Endothelial cell (in vitro differentiated cells): ENCODE data around the gene BLVRB. TPM values are rescaled to one million over a fixed set of nuclear protein-coding genes. Genes with fewer than 3 reads are reported as not detected.
A peak's percentile ranks its signal among the peaks of the same experiment; 100 is the strongest.

Source experiments
- DNase-seq: peaks from one replicate; pipeline ENCODE4 v3.0.0; 2021; ENCODE audit warnings: low spot score
- H3K27ac Mint-ChIP-seq: one replicate; pipeline ENCODE4 v1.8.0; 2021; ENCODE audit warnings: mixed read lengths, inconsistent platforms; ENCODE audit not compliant: unreplicated experiment
- H3K27me3 Mint-ChIP-seq: one replicate; pipeline ENCODE4 v1.8.0; 2021; ENCODE audit warnings: mild to moderate bottlenecking, moderate library complexity, mixed read lengths, inconsistent platforms; ENCODE audit not compliant: unreplicated experiment
- H3K36me3 Mint-ChIP-seq: one replicate; pipeline ENCODE4 v1.8.0; 2021; ENCODE audit warnings: mild to moderate bottlenecking, low read depth, mixed read lengths, inconsistent platforms; ENCODE audit not compliant: unreplicated experiment
- H3K4me1 Mint-ChIP-seq: one replicate; pipeline ENCODE4 v1.8.0; 2021; ENCODE audit warnings: mild to moderate bottlenecking, mixed read lengths, inconsistent platforms; ENCODE audit not compliant: unreplicated experiment
- H3K4me3 Mint-ChIP-seq: one replicate; pipeline ENCODE4 v1.8.0; 2021; ENCODE audit warnings: mild to moderate bottlenecking, mixed read lengths, inconsistent platforms; ENCODE audit not compliant: unreplicated experiment
- H3K9me3 Mint-ChIP-seq: one replicate; pipeline ENCODE4 v1.8.0; 2021; ENCODE audit warnings: mixed read lengths, inconsistent platforms; ENCODE audit not compliant: unreplicated experiment
- CTCF ChIP-seq: fragments of 200-600 bp; sonication (generic); IDR thresholded peaks from one replicate; pipeline ENCODE4 v1.5.0; 2021; ENCODE audit warnings: antibody characterized with exemption; ENCODE audit not compliant: unreplicated experiment
- total RNA-seq: library from RNA; stranded (reverse); fragmentation: NEBNext Ultra II Directional; extraction: Animal tissue kit (Norgen Biotek cat#: 25700); gene quantifications from one replicate; pipeline ENCODE4 v1.2.1, GENCODE V29; 2021; ENCODE audit not compliant: unreplicated experiment

BLVRB gene
- total RNA-seq, 1 donor from 2014 or later: 17.5 TPM

- H3K4me3 Mint-ChIP-seq: no peak overlapping the region
- peaks cover 12% of the 10 kb centered on the region for H3K27me3 Mint-ChIP-seq
- no peak overlapping the region for H3K27ac Mint-ChIP-seq
- H3K9me3 Mint-ChIP-seq: no peaks in the 10 kb centered on the region
- peaks cover 6% of the 10 kb centered on the region for H3K4me1 Mint-ChIP-seq
- TF ChIP-seq CTCF: no peak
- no peak for DNase-seq
- peaks cover 4% of the 10 kb centered on the region for H3K36me3 Mint-ChIP-seq
Measured at GRCh38 chr19:40471111-40471510, 5.6 kb upstream of the BLVRB start.

- Mint-ChIP-seq H3K27me3 (peaks cover 12% of the 10 kb centered on the region), H3K36me3 (peaks cover 4% of the 10 kb centered on the region), H3K4me3 (no peak overlapping the region), H3K27ac (no peak overlapping the region), H3K4me1 (peaks cover 10% of the 10 kb centered on the region), H3K9me3 (no peaks in the 10 kb centered on the region)
- no peak for TF ChIP-seq CTCF
- DNase-seq: no peak
Measured at GRCh38 chr19:40469011-40469410, 3.5 kb upstream of the BLVRB start.

- no peak for TF ChIP-seq CTCF
- Mint-ChIP-seq H3K36me3 (peaks cover 4% of the 10 kb centered on the region), H3K4me3 (peak within 1 kb of the TSS; percentile 85), H3K9me3 (no peaks in the 10 kb centered on the region), H3K4me1 (peaks cover 10% of the 10 kb centered on the region), H3K27ac (no peak within 1 kb of the TSS), H3K27me3 (peaks cover 12% of the 10 kb centered on the region)
- DNase-seq: no peak
Measured at GRCh38 chr19:40466985-40467734, 1.6 kb upstream of the BLVRB start, which contains the start of gene SPTBN4. SPTBN4 (plus strand) TSS chr19:40467001; CDS start chr19:40472622, 5,621 bp downstream.

- no peak for TF ChIP-seq CTCF
- Mint-ChIP-seq H3K27me3 (peaks cover 14% of the 10 kb centered on the region), H3K27ac (no peak overlapping the region), H3K4me3 (peak overlapping the region; percentile 85), H3K4me1 (peaks cover 10% of the 10 kb centered on the region), H3K36me3 (peaks cover 4% of the 10 kb centered on the region), H3K9me3 (no peaks in the 10 kb centered on the region)
- no peak for DNase-seq
Measured at GRCh38 chr19:40466219-40466984, 857 bp upstream of the BLVRB start.
